Frontal cortex (tissue), 4 donors: ENCODE measurements around the gene PALLD. TPM values are rescaled to one million over a fixed set of nuclear protein-coding genes. Genes with fewer than 3 reads are reported as not detected.

Source experiments
- DNase-seq, 2 donors: peaks; one replicate each; pipeline ENCODE4 v3.0.0; 2012; ENCODE audit warnings: low spot score in 2 of 2
- FAIRE-seq: peaks from 2 replicates; lab custom pipeline; 2012; peaks lifted over from hg19 to GRCh38; lab: Jason Lieb, UNC
- total RNA-seq: library from RNA; depleted of rRNA; stranded (reverse); fragments of >200 nt; gene quantifications from one replicate; pipeline ENCODE4 v1.2.3, GENCODE V29; 2014
- donor health status: control.
- donor health status: control.
- donor health status: control.

Gene PALLD
- total RNA-seq, 1 donor from 2014 or later: 17.1 TPM

DNA sequence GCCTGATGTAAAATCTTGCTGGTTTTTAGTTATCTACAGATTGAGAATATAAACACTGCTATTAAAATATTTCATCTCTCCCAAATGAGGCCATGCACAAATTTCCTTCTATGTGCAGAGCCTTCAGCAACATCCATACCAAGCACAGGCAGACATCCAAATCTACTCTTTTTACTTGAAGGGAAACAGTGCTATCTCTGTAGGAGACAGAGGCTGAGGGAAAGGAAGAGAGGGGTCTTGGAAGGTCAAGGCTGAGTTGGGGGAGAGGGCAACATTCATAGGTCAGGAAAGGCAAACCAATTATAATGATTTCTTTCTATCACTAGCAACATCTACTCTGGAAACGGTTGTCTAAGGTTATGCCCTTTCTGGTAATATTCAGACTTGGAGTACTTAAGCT lies 273.0 kb downstream of the PALLD start:
- FAIRE-seq: no peak

DNA sequence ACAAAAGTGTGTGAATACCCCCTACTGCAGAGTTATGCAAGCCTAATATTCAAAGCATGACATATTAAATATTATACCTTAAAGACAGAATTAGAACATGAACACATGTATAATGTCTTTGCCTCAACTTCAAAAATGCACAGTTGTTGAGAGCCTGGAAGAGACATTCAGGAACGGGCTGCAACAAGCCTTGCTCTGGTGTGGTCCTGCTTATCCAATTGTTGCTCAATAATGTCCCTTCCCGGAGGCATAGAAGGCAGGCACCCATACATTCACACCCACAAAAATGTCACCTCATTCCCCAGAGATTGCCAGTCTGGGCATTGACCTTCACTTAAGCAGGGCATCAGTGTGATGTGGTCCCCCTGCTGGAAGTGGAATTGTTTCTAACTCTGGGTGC lies 274.4 kb downstream of the PALLD start:
- FAIRE-seq: no peak
- no peak for DNase-seq

More for the DNA sequence above, 273.0 kb downstream of the PALLD start:
- DNase-seq: no peak

DNA sequence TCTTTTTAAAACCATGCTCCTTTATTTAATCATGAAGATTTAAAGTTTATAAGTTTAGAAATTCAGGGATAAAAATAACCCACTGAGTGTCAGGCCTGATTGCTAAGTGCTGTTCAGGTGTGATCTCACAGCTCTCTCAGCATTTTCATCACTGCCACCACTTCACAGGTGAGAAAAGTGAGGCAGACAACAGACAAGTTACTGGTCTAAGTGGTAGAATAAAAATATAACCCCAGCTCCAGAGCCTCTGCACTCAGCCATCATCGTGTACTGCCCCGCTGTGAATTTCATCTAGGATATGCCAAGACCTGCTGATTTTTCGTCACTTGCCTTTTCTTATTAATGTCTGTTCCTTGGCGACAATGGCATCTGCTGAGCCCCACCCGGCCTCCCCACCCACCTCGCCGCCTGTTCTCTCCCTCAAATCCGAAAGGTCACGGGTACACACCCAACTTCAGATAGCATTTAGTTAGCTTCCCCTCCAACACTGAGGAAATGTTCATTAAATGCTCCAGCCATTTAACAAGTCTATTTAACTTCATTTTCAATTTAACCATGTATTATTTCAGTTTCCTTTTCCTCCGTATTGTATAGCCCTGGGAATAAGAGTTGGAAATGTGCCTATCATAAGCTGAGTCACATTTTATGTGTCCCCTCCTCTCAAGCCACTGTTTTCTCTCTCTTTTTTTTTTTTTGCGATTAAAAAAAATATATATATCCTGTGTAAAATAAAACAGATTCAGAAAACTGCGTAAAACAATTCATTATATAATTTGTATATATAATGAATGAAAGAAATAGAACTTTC lies 276.7 kb downstream of the PALLD start:
- DNase-seq: no peak
- FAIRE-seq: no peak

DNA sequence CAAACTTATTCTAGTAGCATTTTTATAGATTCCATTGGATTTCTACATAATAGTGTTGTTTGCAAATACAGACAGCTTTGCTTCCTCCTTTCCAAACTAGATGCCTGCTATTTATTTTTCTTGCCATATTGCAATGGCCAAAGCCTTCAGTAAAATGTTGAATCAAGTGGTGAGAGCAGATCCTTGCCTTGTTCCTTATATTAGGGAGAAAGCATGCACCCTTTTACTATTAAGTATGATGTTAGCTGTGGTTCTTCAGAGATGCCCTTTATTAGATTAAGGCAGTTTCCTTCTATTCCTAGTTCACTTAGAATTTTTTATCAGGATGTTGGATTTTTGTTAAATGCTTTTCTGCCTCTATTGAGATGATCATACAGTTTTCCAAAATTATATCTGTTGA lies 279.5 kb downstream of the PALLD start:
- no peak for DNase-seq
- no peak for FAIRE-seq

DNA sequence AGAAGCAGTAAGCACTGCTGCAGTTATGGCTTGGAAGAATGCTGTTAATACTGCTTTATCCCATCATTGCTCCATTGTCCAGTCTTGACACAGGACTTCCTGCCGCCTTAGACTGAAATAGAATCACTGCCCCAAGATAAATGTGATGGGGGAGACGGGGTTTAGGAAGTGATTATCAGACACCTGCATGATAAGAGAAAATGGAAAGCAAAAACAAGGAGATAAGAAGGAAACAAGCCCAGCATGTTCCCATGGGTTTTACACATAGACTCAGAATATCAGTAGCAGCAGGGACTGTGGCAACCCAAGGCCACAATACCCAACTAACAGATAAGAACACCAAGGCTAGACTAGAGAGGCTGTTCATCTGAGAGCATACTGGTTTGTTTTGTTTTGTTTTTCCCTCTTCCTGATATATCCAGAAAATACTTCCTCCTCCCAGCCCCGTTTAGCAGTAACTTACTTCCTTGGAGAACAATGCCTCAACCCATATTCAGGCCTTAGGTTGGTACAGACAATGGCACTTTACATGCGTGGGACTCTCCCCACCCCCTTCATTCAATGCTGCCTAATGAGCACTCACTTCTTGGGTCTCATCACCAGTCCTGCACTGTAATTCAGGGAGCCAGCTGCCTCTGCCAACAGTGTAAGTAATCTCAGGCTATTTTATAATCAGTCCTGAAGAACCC lies 280.6 kb downstream of the PALLD start:
- no peak for FAIRE-seq
- DNase-seq: no peak

DNA sequence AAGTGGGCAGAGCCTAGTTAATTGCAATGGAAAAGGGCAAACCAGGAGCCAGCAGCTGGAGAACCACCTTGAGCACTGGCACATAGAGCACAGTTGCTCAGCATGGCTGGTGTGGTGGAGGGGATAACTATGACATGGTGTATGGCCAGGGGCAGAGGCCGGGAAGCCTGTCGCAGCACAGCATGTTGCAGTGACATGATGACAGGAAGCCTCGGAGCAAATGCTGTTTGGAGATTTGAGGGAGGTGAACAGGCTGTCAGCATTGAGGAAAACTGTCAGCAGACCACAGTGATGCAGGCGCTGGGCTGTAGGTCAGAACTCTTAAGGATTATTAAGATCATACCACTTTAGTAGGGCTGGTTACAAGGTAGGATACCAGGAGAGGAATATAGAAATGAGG lies 284.5 kb downstream of the PALLD start:
- DNase-seq: no peak
- no peak for FAIRE-seq

DNA sequence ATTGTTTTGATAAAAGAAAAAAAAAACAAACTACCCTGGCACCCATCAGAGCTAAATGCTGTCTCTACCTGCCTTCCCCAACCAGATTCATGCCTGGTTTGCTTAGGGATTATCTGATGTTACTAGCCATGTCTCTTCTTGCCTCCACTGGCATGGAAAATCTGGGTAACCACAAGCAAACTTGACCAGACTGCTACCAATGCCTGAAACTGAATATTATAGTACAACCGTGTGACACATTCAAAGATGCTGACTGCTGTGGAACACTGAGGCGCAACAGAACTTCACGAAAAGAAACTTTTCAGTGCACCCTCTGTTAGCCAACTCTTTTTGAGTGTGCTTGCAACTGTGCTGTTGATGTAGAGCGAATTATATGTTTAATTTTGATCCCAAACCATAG lies 285.1 kb downstream of the PALLD start:
- DNase-seq (no peak), FAIRE-seq (no peak)

DNA sequence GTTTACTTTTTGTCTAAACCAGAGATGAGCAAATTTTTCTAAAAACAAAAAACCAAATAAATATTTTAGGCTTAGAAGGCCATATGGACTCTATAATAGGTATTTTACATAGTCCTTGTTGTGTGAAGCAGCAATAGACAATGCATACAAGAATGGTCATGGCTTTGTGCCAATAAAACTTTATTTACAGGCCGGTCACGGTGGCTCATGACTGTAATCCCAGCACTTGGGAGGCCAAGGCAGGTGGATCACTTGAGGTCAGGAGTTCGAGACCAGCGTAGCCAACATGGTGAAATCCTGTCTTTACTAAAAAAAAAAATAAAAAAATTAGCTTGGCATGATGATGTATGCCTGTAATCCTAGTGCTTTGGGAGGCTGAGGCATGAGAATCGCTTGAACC lies 285.6 kb downstream of the PALLD start:
- DNase-seq (no peak), FAIRE-seq (no peak)

DNA sequence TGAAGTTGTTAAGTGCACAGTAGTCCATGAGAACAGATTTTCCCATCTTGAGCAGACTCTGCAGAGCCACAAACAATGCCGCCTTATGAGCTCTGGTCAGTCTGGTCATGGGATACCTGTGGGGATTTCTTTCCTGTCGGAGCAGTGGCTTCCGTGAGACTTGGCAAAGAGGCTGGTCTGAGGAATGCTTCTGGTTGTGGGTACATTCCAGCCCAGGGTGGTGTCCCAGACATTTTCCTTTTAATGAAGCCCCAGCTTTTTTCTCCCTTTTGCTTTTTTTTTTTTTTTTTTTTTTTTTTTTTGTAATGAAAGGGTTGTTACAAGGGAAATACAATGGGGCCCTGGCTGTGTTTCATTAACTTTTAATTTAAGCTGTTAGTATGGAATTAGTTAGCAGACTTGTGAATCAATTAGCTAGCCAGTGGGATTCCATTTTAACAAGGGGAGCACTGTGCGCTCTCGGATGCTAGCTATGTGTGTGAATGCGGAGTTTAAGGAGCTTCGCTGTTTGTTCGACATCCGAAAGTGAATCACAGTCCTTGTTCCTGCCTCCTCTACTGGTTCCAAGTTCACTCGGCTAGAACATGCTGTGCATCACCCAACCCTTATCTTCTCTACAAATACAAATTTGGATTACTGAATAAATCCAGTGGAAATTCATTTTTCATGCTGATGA lies 288.1 kb downstream of the PALLD start:
- no peak for DNase-seq
- FAIRE-seq: no peak

DNA sequence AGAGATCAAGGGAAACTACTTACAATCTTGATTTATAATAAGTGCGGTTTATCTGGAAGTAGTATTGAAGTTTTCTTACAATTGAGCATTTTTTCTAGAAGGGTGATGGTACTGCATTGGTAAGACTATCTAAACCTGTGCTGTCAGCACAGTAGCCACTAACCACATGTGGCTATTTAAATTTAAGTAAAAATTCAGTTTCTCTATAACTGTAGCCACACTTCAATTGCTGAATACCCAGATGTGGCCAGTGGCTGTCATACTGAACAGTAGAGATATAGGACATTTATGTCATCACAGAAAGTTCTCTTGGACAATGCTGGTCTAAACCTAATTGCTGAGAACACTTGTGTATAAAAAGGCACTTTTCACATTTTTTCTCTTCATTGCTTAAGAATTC lies 290.5 kb downstream of the PALLD start:
- no peak for DNase-seq
- no peak for FAIRE-seq

DNA sequence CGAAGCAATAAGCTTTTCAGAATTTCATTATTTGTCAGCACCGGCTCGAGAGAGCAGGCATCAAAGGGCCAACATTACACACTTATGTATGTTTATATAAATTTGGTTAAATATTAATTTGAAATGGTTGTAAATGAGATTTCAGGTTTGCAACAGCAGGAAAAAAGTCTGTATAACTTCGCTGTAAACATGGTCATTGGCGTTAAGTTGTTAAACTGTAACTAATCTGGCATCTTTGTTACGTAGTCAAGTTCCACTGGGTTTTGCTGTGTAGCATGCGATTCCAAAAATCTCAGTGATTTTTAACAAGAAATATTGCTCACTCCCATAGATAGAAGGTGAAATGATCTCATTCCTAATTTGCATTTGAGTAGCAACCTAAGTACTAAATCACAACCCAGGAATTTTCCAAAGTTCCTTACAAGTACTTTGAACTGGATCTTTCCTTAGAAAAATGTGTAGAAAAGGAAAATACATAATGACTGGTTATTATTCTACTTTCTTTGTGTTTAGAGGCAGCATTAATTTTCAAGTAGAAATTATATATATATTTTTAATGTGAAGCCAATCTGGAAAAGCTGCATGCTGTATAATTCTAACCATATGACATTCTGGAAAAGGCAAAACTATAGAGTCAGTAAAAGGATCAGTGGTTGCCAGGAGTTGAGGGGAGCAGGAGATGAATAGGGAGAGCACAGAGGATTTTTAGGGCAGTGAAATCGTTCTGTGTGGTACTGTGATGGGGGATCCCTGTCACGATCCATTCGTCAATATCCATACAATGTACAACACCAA lies 291.1 kb downstream of the PALLD start:
- FAIRE-seq (no peak), DNase-seq (no peak)

DNA sequence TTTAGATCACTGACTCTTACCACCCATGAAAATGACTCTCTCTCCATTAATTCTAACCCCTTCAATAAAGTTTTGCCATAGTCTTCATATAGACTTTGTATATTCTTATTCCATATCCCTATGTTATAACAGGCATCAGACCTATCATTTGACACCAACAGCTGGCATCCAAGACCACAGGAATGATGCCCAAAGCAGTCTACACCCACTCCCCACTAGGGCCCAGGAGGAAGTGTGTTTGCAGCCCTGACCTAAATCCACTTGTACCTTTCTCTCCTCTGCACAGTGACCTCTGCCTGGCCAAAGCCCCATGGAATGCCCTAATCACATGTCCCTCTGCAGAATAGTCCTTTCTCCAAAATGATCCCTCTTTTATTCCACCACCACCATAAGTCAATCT lies 294.0 kb downstream of the PALLD start:
- DNase-seq (no peak), FAIRE-seq (no peak)

DNA sequence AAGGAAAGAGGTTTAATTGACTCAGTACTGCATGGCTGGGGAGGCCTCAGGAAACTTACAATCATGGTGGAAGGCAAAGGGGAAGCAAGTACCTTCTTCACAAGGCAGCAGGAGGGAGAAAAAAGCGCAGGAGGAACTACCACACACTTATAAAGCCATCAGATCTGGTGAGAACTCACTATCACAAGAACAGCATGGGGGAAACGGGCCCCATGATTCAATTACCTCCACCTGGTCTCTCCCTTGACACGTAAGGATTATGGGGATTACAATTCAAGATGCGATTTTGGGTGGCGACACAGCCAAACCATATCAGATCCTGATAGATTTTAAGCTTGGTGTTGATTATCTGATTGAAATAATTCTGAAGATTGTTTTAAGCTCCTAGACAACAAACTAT lies 294.5 kb downstream of the PALLD start:
- FAIRE-seq: no peak

DNA sequence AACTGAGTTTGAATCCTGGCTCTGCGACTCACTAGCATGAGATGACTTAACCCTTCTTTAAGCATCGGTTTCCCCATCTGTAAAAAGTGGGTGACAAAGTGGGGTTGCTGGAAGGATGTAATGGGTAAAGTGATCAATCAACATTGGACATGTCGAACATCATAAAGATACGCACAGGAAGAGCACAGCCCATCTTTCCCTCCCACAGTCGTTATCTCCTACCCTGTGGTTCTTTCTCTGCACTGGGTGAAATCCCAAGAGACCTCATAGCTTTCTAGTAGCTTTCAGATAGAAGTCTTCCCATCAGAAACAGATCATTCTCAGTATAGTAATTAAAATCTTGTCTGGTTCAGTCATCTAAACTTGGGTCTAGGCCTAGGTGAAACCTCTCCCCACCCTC lies 296.7 kb downstream of the PALLD start:
- FAIRE-seq (no peak), DNase-seq (no peak)

More for the DNA sequence above, 294.5 kb downstream of the PALLD start:
- DNase-seq: no peak

DNA sequence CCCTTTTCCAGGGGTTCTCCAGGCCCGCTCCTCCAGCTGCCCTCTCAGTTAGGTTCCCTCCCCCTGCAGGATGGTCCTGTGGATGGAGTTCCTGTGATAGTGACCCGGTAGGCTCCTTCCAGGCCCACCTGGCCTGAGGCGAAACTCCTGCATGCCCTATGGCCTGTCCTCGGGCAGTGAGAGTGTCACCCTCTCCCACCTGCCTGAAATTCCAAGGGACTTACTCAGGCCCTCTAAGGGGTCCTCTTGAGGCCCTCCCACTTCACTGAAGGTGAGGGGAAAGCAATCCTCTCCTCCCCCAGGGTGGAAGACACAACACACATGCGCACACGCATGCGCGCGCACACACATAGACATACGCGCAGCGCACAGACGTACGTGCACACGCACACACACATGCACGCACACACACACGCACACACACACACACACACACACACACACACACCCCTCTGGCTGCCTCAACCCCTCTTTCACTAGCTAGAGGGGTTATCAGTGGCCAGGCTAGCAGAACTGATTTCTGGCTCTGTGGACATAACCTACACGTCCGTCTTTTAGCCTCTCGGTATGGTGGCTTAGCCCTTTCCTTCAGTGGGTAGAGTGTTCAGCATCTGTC lies 297.3 kb downstream of the PALLD start:
- DNase-seq (no peak), FAIRE-seq (no peak)

DNA sequence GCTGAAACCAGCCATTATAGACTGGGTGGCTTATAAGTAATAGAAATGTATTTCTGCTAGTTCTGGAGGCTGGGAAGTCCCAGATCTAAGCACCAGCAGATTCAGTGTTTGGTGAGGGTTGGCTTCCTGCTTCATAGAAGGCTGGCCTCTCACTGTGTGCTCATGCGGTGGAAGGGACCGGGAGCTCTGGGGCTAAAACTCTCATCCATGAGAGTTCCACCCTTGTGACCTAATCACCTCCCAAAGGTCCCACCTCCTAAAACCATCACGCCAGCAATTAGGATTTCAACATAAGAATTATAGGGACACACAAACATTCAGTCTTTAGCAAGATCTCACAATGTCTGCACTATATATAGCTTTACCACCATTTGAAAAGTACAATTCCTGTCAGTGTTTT lies 298.0 kb downstream of the PALLD start:
- FAIRE-seq: no peak
- no peak for DNase-seq

DNA sequence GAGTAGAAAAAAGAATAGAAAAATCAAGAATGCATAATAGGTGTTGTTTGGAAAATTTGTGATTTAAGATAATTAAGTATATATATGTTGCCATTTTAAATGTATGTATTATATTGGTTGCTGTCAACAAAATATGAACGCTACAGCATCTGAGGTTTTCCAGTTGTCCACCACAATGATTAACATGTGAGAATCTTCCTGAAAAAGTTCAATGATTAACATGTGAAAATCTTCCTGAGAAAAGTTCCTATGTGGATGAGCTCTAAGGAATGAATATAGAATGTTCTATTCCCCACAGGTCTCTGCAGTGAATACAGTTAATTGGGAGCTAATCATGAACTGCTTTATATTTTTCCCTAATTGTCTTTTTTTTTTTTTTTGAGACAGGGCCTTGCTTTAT lies 298.5 kb downstream of the PALLD start:
- DNase-seq (no peak), FAIRE-seq (no peak)

DNA sequence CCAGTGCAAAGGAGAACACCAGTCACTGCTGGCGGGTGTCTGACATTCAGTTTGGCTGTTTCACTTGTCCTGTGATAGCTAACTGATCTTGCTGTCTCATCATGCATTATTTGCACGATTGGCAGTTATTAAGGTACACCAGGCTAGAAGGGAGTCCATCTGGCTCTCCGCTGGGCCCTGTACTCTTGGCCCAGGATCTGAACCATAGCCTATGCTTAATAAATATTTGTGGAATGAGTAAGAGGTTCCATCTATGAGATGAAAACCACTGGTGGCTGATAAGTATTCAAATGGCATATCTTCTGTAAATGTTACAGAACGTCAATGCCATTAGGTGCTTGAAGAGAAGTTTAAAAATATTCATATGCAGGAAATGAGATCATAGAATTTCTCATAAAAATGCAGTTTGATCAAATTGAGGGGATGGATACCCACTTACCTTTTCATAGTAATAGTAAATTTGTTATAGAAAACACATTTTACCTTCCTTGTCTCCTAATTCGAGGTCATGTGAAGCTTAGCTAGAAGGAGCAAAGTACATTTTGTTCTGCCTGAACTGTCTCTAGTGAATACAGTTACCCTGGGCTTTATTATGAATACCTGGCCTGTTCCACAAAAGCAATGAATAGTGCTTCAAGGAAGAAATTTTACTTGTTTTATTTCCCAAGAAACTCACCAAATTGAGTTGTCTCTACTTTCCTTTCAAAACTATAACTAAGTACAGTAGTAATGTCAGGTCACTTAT lies 299.7 kb downstream of the PALLD start:
- DNase-seq: no peak
- no peak for FAIRE-seq

DNA sequence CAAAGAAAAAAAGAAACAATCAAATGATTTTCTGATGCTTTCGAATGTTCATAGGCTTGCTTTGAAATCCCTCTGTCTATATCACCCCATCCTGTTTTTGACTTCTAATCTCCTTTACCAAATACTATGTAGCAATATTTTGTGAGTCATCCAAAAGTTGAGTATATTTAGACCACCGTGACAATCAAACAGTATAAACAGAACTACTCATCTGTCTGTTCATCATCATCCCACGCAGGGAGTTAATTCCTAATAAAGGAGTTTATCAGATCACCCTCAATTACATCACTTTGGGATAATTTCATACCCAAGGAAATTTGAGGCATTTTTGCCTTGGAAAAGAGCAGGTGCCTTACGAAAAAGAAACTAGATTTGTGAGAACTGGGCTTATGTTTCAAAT lies 300.3 kb downstream of the PALLD start:
- no peak for DNase-seq
- no peak for FAIRE-seq
